IPS-15b (cell line): Measurements from ENCODE around the gene DUSP11.
"Not testable (repeated sequence)": the region's sequence is repeated elsewhere in the genome, so short reads cannot be mapped to it uniquely, and the experiment has no call there.

Source experiments
- H3K27me3 ChIP-seq: one replicate; pipeline ENCODE4 v1.6.1; 2013; ENCODE audit warnings: low read length; ENCODE audit not compliant: control insufficient read depth, insufficient read depth
- H3K36me3 ChIP-seq: one replicate; pipeline ENCODE4 v1.6.1; 2013; ENCODE audit warnings: low read length; ENCODE audit not compliant: control insufficient read depth, insufficient read depth
- H3K4me1 ChIP-seq: one replicate; pipeline ENCODE4 v1.6.1; 2013; ENCODE audit warnings: mild to moderate bottlenecking, low read length; ENCODE audit not compliant: control insufficient read depth, insufficient read depth
- H3K4me3 ChIP-seq: one replicate; pipeline ENCODE4 v1.5.1; 2013; ENCODE audit warnings: low read depth, low read length
- H3K9ac ChIP-seq: one replicate; pipeline ENCODE4 v1.6.1; 2013; ENCODE audit warnings: low read depth, mild to moderate bottlenecking, low read length
- H3K9me3 ChIP-seq: one replicate; pipeline ENCODE4 v1.6.1; 2013; ENCODE audit warnings: mild to moderate bottlenecking, low read length; ENCODE audit not compliant: control insufficient read depth, insufficient read depth

DUSP11 gene

DNA sequence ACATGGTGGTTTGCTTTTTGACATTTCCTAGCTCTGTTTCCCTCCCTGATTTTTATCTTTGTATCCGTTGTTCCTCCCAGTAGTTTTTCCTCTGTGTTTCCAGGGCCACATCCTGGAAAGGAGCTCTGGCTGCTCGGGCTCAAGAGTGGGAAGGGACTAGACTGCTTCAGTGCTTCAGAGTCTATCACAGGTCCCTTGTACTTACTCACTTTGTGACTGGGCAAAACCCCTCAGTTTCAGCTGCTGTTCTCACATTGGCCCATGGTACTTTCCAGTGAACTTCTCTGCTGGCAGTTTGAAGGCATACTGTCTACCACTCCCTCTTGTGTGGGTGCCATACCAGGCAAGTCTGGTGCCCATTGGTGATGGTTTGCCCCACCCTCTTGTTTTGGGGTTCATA lies 41.3 kb upstream of the DUSP11 start:
- Histone ChIP-seq H3K9ac (no peak overlapping the region), H3K27me3 (peaks cover 2% of the 10 kb centered on the region), H3K36me3 (no peaks in the 10 kb centered on the region), H3K9me3 (no peaks in the 10 kb centered on the region), H3K4me1 (no peaks in the 10 kb centered on the region), H3K4me3 (no peak overlapping the region)

DNA sequence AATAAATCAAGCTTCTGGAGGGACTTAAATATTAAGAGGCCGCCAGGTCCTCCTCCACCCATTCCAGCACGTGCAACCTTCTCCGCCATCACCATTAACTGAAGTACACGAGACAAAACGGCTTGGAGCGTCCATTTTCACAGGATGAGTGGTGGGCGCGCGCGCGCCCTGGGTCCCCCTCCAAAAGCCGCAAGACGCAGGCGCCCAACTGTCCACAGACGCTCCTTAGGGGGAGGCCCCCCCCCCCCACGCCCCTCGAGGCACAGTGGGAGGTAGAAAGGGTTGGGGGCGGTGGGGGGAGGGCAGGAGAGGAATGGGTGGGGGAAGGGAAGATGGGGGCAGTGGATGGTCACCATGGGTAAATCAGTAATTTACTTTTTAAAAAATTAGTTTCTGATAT lies 38.4 kb upstream of the DUSP11 start:
- Histone ChIP-seq H3K9me3 (no peaks in the 10 kb centered on the region), H3K4me3 (no peak overlapping the region), H3K9ac (no peak overlapping the region), H3K36me3 (no peaks in the 10 kb centered on the region), H3K27me3 (peaks cover 11% of the 10 kb centered on the region), H3K4me1 (no peaks in the 10 kb centered on the region)

DNA sequence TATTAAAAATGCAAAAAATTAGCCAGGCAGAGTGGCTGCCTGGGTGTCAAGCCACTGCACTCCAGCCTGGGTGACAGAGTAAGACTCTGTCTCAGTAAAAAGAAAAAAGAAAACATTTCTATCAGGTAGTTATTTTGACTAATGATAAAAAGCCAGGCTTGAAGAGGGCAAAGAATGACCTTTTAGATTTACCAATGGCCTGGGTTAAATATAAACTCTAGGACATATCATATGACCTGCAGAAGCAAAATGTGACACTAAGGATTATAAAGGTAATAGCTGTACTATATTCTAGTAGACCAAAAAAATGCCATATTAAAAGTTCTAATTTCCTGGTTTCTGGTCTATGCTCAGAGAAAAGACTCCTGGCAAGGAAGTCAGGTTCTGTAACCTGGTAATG lies 32.7 kb upstream of the DUSP11 start:
- Histone ChIP-seq H3K4me3 (no peak overlapping the region), H3K9ac (no peak overlapping the region), H3K27me3 (peaks cover 10% of the 10 kb centered on the region), H3K36me3 (no peaks in the 10 kb centered on the region), H3K9me3 (no peaks in the 10 kb centered on the region), H3K4me1 (no peaks in the 10 kb centered on the region)

DNA sequence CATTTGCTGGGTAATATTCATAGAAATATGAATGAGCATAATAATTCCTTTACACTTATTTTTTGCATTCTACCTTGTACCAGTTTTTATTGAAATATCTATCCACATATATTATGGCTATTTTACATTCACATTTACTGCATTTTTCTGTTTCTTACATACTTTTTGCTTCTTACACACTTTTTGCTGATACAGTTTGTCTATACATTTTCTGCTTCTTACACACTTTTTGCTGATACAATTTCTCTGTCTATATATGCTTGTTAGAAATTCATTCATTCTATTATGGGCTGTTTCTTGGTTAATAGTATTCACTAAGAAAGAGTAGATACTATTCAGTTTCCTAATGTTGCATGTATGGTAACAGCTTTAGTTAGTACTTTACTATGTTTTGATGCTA lies 32.0 kb upstream of the DUSP11 start:
- Histone ChIP-seq H3K27me3 (peaks cover 10% of the 10 kb centered on the region), H3K4me1 (no peaks in the 10 kb centered on the region), H3K9me3 (no peaks in the 10 kb centered on the region), H3K36me3 (no peaks in the 10 kb centered on the region), H3K9ac (no peak overlapping the region), H3K4me3 (no peak overlapping the region)

DNA sequence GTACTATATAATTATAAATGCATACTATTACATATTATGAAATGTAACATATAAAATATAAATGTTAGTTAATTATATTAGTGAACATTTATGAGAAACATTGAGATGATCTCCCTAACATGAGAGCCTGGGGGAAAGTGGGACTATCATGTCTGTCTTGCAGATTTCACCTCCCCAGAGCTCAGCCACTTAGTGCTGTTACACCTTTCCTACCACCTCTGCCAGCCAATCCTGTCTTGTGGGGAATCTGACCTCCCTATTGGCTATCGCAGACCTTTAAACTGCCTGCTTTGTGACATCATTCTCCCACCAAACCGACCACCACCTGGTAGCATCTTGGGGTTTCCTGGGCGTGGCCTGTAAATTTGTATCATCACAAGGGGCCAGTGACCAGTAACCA lies 4.0 kb upstream of the DUSP11 start, which contains the start of gene C2orf78:
Gene C2orf78 (plus strand): TSS at position 301 of the 400 bp plus-strand sequence. CDS start 127 bp downstream, outside the sequence.
- H3K4me1 ChIP-seq, H3K9me3 ChIP-seq, H3K4me3 ChIP-seq, H3K27me3 ChIP-seq, H3K36me3 ChIP-seq, H3K9ac ChIP-seq: not testable (repeated sequence)

DNA sequence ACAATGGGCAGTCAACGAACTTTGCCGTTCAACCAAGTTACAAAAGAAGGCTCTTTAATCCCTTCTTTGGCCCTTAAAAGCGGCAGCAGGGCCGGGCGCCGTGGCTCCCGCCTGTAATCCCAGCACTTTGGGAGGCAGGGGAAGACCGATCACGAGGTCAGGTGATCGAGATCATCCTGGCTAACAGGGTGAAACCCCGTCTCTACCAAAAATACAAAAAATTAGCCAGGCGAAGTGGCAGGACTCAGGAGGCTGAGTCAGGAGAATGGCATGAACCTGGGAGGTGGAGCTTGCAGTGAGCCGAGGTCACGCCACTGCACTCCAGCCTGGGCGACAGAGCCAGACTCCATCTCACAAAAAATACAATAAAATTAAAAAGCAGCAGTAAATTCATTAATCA lies 3.5 kb upstream of the DUSP11 start:
- not testable (repeated sequence) for H3K4me1 ChIP-seq, H3K36me3 ChIP-seq, H3K27me3 ChIP-seq, H3K9me3 ChIP-seq, H3K9ac ChIP-seq, H3K4me3 ChIP-seq

DNA sequence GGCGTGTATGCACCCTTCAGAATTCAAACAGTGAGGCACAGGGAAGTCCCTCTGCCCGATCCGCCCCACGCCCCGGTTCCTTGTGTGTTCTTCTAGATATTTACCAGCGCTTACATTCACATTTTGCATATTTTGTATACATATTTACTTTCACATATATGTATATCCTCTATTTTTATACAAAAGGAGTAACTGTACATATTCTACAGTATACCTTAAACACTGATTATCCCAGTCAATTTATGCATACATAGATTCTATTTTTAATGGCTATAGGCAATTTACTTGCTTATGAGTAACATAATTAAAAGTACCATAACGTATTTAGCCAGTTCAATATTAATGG lies 307 bp upstream of the DUSP11 start:
- no peak overlapping the region for H3K4me3 ChIP-seq

DNA sequence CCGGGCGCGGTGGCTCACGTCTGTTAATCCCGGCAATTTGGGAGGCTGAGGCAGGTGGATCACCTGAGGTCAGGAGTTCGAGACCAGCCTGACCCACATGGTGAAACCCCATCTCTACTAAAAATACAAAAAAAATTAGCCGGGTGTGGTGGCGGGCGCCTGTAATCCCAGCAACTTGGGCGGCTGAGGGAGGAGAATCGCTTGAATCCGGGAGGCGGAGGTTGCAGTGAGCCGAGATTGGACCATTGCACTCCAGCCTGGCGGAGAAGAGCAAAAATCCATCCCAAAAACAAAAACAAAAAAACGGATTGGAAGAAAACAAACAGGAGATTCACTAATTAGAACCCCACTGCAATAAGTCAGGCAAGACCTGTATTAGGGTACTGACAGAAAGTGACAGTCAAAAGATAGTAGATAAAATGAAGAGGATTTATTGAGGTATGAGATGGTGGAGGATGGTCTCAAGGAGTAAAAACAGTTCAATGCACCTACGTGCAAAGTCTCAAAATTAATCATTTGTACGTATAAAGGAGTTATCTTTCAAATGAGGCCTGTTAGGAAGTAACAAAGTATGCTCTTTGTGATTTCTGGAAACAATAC lies 936 bp downstream of the DUSP11 start:
- peak overlapping the region; percentile 82 for H3K9ac ChIP-seq
- not testable (repeated sequence) for H3K9me3 ChIP-seq, H3K4me1 ChIP-seq

More for the DNA sequence above, 307 bp upstream of the DUSP11 start:
- H3K4me1 ChIP-seq, result no peaks in the 10 kb centered on the region
- no peak overlapping the region for H3K9ac ChIP-seq
- no peaks in the 10 kb centered on the region for H3K27me3 ChIP-seq
- no peaks in the 10 kb centered on the region for H3K9me3 ChIP-seq
- no peaks in the 10 kb centered on the region for H3K36me3 ChIP-seq

DNA sequence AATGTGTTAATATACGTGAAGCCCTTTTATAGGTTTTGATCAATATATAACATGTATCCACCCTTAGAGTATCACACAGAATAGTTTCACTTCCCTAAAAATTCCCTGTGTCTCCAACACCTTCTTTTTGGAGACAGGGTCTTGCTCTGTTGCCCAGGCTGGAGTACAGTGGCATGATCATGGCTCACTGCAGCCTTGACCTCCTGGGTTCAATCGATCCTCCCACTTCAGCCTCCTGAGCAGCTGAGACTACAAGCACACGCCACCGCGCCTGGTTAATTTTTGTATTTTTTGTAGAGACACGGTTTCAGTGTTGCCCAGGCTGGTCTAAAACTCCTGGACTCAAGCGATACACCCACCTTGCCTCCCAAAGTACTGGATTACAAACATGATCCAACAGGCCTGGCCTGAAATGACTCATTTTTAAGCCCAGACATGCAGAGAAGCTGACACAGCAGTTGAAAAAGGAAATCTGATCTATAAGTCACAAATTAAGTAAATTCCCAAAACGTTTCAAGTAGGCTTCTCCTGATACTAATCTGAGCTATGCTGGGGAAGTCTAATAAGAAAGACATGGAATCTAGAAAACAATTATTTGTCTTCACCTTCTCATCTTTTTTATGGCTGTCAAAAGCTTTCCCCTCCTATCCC lies 2.9 kb downstream of the DUSP11 start:
- no peaks in the 10 kb centered on the region for H3K4me1 ChIP-seq
- no peaks in the 10 kb centered on the region for H3K27me3 ChIP-seq
- H3K9me3 ChIP-seq, result no peaks in the 10 kb centered on the region
- peaks cover 4% of the 10 kb centered on the region for H3K36me3 ChIP-seq
- no peak overlapping the region for H3K9ac ChIP-seq
- no peak overlapping the region for H3K4me3 ChIP-seq

More for the DNA sequence above, 936 bp downstream of the DUSP11 start:
- peak overlapping the region; percentile 95 for H3K4me3 ChIP-seq
- H3K36me3 ChIP-seq, H3K27me3 ChIP-seq: not testable (repeated sequence)

DNA sequence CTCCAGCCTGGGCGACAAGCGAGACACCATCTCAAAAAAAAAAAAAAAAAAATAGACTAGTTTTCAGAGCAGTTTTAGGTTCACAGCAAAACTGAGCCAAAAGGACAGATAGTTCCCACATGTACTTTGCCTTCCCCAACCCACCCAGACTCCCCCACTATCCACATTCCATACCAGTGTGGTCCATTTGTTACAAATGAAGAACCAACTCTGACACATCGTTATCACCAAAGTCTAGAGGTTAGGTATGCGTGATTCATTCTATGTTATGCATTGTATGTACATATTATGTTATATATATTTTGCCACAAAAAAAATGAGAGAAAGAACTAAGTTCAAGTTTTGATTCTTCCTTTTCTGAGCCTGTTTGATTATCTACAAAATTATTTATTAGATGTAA lies 3.5 kb downstream of the DUSP11 start:
- H3K9ac ChIP-seq, result no peak overlapping the region
- H3K27me3 ChIP-seq, result no peaks in the 10 kb centered on the region
- H3K36me3 ChIP-seq, result peaks cover 4% of the 10 kb centered on the region
- H3K4me1 ChIP-seq, result no peaks in the 10 kb centered on the region
- no peak overlapping the region for H3K4me3 ChIP-seq
- no peaks in the 10 kb centered on the region for H3K9me3 ChIP-seq

DNA sequence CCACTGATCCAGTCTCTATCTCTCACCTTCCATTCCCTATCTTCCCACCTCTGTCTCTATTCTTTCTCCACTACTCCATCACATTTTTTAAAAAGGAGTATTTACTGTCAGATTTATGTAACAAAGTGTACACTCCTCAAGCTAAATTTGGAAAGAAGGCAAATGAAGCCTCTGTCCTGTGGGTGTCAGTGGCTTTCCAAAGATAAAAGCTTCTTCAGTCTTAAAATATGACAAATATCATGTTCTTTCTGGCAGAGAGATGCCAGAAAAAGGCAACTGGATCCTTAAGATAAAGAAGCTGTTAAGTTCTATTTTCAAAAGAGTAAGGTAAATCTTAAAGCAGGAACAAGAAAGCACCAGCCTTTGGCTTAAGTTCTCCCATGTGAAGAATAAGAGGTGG lies 7.1 kb downstream of the DUSP11 start:
- H3K9ac ChIP-seq, result no peak overlapping the region
- H3K4me1 ChIP-seq, result no peaks in the 10 kb centered on the region
- no peak overlapping the region for H3K4me3 ChIP-seq
- no peaks in the 10 kb centered on the region for H3K27me3 ChIP-seq
- H3K36me3 ChIP-seq, result peaks cover 8% of the 10 kb centered on the region
- H3K9me3 ChIP-seq, result no peaks in the 10 kb centered on the region

DNA sequence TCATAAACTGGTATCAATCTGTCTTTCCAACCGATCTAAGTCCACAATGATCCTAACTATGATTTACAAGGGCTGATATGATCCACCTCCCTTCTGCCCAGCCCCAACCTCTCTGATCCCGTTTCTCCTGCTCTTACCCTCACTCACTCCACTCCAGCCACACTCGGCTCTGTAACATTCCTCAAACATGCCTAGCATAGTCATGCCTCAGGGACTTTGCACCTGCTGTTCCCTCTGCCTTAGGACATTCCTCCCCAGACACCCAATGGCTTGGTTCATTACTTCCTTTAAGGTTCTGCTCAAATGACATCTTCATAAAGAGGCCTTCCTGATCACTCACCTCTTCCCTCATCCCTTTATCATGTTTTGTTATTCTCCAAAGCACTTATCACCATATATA lies 9.2 kb downstream of the DUSP11 start:
- no peak overlapping the region for H3K9ac ChIP-seq
- peaks cover 8% of the 10 kb centered on the region for H3K36me3 ChIP-seq
- no peaks in the 10 kb centered on the region for H3K4me1 ChIP-seq
- H3K27me3 ChIP-seq, result no peaks in the 10 kb centered on the region
- H3K4me3 ChIP-seq, result no peak overlapping the region
- no peaks in the 10 kb centered on the region for H3K9me3 ChIP-seq
